ENCODE measurements around the gene TSPAN1.
A peak's percentile ranks its signal among the peaks of the same experiment; 100 is the strongest.
"Not testable (repeated sequence)": the region's sequence is repeated elsewhere in the genome, so short reads cannot be mapped to it uniquely, and the experiment has no call there.

The TSPAN1 gene

GRCh38 chr1:46220808-46221207, 45.9 kb downstream of the TSPAN1 start:
- no peak for DNase-seq

GRCh38 chr1:46221749-46222148, 46.9 kb downstream of the TSPAN1 start:
- no peak for DNase-seq

GRCh38 chr1:46223055-46223454, 48.2 kb downstream of the TSPAN1 start:
- not testable (repeated sequence) for DNase-seq

GRCh38 chr1:46223472-46223943, 48.6 kb downstream of the TSPAN1 start:
- peak; percentile 35 for DNase-seq

GRCh38 chr1:46224966-46225365, 50.1 kb downstream of the TSPAN1 start:
- no peak for DNase-seq

GRCh38 chr1:46231231-46231630, 56.3 kb downstream of the TSPAN1 start:
- DNase-seq = not testable (repeated sequence)
